ENCODE measurements around the gene TM4SF4.
A peak's percentile ranks its signal among the peaks of the same experiment; 100 is the strongest.

TM4SF4 gene

GRCh38 chr3:149535333-149535685, 60.8 kb downstream of the TM4SF4 start:
- peaks cover 7% of the 10 kb centered on the region for H3K79me1 ChIP-seq (ENCODE audit: low read length)
- no peak overlapping the region for H2AFZ ChIP-seq (ENCODE audit: insufficient read depth, low read length, poor library complexity)
- WGBS (ENCODE audit: extremely low coverage, insufficient coverage, insufficient read length), result no CpG with 5 or more reads among the region's 8 CpGs
- peaks cover 0 to 4% of the 10 kb centered on the region in 2 experiments for H3K36me3 ChIP-seq (ENCODE audit: control insufficient read depth in 1 of 2, insufficient read depth in 2 of 2, low read length in 2 of 2)
- H3K4ac ChIP-seq (ENCODE audit: low read depth, low read length), result no peak overlapping the region
- DNase-seq, result no peak
- H4K8ac ChIP-seq (ENCODE audit: low read depth, low read length), result no peak overlapping the region
- H2BK5ac ChIP-seq (ENCODE audit: low read depth, low read length, poor library complexity), result no peak overlapping the region
- H2AK5ac ChIP-seq (ENCODE audit: low read length), result no peak overlapping the region
- no peak overlapping the region for H2BK120ac ChIP-seq (ENCODE audit: insufficient read depth, low read length, poor library complexity)
- no peak overlapping the region for H3K27ac ChIP-seq (ENCODE audit: low read depth, low read length)
- no peaks in the 10 kb centered on the region for H3K9me3 ChIP-seq (ENCODE audit: insufficient read depth, low read depth, low read length)
- no peak overlapping the region for H4K91ac ChIP-seq (ENCODE audit: low read depth, low read length)
- no peak overlapping the region for H3K4me3 ChIP-seq (ENCODE audit: low read depth, low read length)
- H3K79me2 ChIP-seq (ENCODE audit: control insufficient read depth, insufficient read depth, low read length, poor library complexity), result peaks cover 3% of the 10 kb centered on the region
- H3K4me1 ChIP-seq (ENCODE audit: control insufficient read depth in 1 of 2, insufficient read depth in 2 of 2, low read length in 2 of 2), result peaks cover 7 to 23% of the 10 kb centered on the region in 2 experiments
- H3K14ac ChIP-seq (ENCODE audit: low read length), result no peak overlapping the region
- H2BK12ac ChIP-seq (ENCODE audit: low read length), result no peak overlapping the region
- H3K23ac ChIP-seq (ENCODE audit: low read length), result no peak overlapping the region
- no peak overlapping the region for H4K12ac ChIP-seq (ENCODE audit: low read depth, low read length)
- H3K4me2 ChIP-seq (ENCODE audit: low read length), result no peak overlapping the region
- H3K27me3 ChIP-seq (ENCODE audit: insufficient read depth, low read length), result no peaks in the 10 kb centered on the region
- no peak overlapping the region for H3K18ac ChIP-seq (ENCODE audit: low read length)
- H3K9ac ChIP-seq (ENCODE audit: low read length), result no peak overlapping the region

- Histone ChIP-seq H3K4me1 (ENCODE audit: control insufficient read depth in 1 of 2, insufficient read depth in 2 of 2, low read length in 2 of 2) (peaks cover 10 to 23% of the 10 kb centered on the region in 2 experiments), H2BK12ac (ENCODE audit: low read length) (peak overlapping the region; percentile 82), H3K36me3 (ENCODE audit: control insufficient read depth in 1 of 2, insufficient read depth in 2 of 2, low read length in 2 of 2) (peaks cover 0 to 7% of the 10 kb centered on the region in 2 experiments), H2BK120ac (ENCODE audit: insufficient read depth, low read length, poor library complexity) (peak overlapping the region; percentile 91), H3K18ac (ENCODE audit: low read length) (no peak overlapping the region), H2BK5ac (ENCODE audit: low read depth, low read length, poor library complexity) (peak overlapping the region; percentile 80), H3K27ac (ENCODE audit: low read depth, low read length) (peak overlapping the region; percentile 86), H3K79me2 (ENCODE audit: control insufficient read depth, insufficient read depth, low read length, poor library complexity) (peaks cover 4% of the 10 kb centered on the region), H3K9me3 (ENCODE audit: insufficient read depth, low read depth, low read length) (no peaks in the 10 kb centered on the region), H4K12ac (ENCODE audit: low read depth, low read length) (no peak overlapping the region), H2AFZ (ENCODE audit: insufficient read depth, low read length, poor library complexity) (no peak overlapping the region), H3K4me3 (ENCODE audit: low read depth, low read length) (no peak overlapping the region), H3K9ac (ENCODE audit: low read length) (no peak overlapping the region), H3K27me3 (ENCODE audit: insufficient read depth, low read length) (no peaks in the 10 kb centered on the region), H3K79me1 (ENCODE audit: low read length) (peaks cover 11% of the 10 kb centered on the region), H3K4me2 (ENCODE audit: low read length) (peak overlapping the region; percentile 42), H4K8ac (ENCODE audit: low read depth, low read length) (no peak overlapping the region), H3K4ac (ENCODE audit: low read depth, low read length) (no peak overlapping the region), H4K91ac (ENCODE audit: low read depth, low read length) (peak overlapping the region; percentile 57), H2AK5ac (ENCODE audit: low read length) (no peak overlapping the region), H3K14ac (ENCODE audit: low read length) (no peak overlapping the region), H3K23ac (ENCODE audit: low read length) (no peak overlapping the region)
- DNase-seq, result no peak
- no CpG with 5 or more reads among the region's 11 CpGs for WGBS (ENCODE audit: extremely low coverage, insufficient coverage, insufficient read length)
These were observed 61.9 kb downstream of the TM4SF4 start for GRCh38 chr3:149536429-149536828.

- no peak overlapping the region for H4K12ac ChIP-seq (ENCODE audit: low read depth, low read length)
- H3K27me3 ChIP-seq (ENCODE audit: insufficient read depth, low read length), result no peaks in the 10 kb centered on the region
- no peak overlapping the region for H3K4me3 ChIP-seq (ENCODE audit: low read depth, low read length)
- no peak overlapping the region for H4K91ac ChIP-seq (ENCODE audit: low read depth, low read length)
- H3K4ac ChIP-seq (ENCODE audit: low read depth, low read length), result no peak overlapping the region
- peaks cover 4 to 15% of the 10 kb centered on the region in 2 experiments for H3K36me3 ChIP-seq (ENCODE audit: control insufficient read depth in 1 of 2, insufficient read depth in 2 of 2, low read length in 2 of 2)
- H3K9ac ChIP-seq (ENCODE audit: low read length), result no peak overlapping the region
- H3K27ac ChIP-seq (ENCODE audit: low read depth, low read length), result no peak overlapping the region
- no peak overlapping the region for H2BK5ac ChIP-seq (ENCODE audit: low read depth, low read length, poor library complexity)
- DNase-seq, result no peak
- no peak overlapping the region for H3K18ac ChIP-seq (ENCODE audit: low read length)
- WGBS (ENCODE audit: extremely low coverage, insufficient coverage, insufficient read length), result no CpG with 5 or more reads among the region's 1 CpG
- H4K8ac ChIP-seq (ENCODE audit: low read depth, low read length), result no peak overlapping the region
- H3K79me1 ChIP-seq (ENCODE audit: low read length), result peaks cover 19% of the 10 kb centered on the region
- no peaks in the 10 kb centered on the region for H3K9me3 ChIP-seq (ENCODE audit: insufficient read depth, low read depth, low read length)
- H2AFZ ChIP-seq (ENCODE audit: insufficient read depth, low read length, poor library complexity), result no peak overlapping the region
- H3K4me2 ChIP-seq (ENCODE audit: low read length), result no peak overlapping the region
- peaks cover 10 to 30% of the 10 kb centered on the region in 2 experiments for H3K4me1 ChIP-seq (ENCODE audit: control insufficient read depth in 1 of 2, insufficient read depth in 2 of 2, low read length in 2 of 2)
- H3K23ac ChIP-seq (ENCODE audit: low read length), result no peak overlapping the region
- H2BK120ac ChIP-seq (ENCODE audit: insufficient read depth, low read length, poor library complexity), result no peak overlapping the region
- H2AK5ac ChIP-seq (ENCODE audit: low read length), result no peak overlapping the region
- H3K79me2 ChIP-seq (ENCODE audit: control insufficient read depth, insufficient read depth, low read length, poor library complexity), result peaks cover 2% of the 10 kb centered on the region
- no peak overlapping the region for H3K14ac ChIP-seq (ENCODE audit: low read length)
- H2BK12ac ChIP-seq (ENCODE audit: low read length), result no peak overlapping the region
These were observed 63.9 kb downstream of the TM4SF4 start for GRCh38 chr3:149538371-149538770.

GRCh38 chr3:149541091-149541491, 66.6 kb downstream of the TM4SF4 start:
- no peak overlapping the region for H3K4ac ChIP-seq (ENCODE audit: low read depth, low read length)
- no CpG with 5 or more reads among the region's 3 CpGs for WGBS (ENCODE audit: extremely low coverage, insufficient coverage, insufficient read length)

More at GRCh38 chr3:149541091-149541491, 66.6 kb downstream of the TM4SF4 start:
- H2BK5ac ChIP-seq (ENCODE audit: low read depth, low read length, poor library complexity), result peak overlapping the region; percentile 68
- H3K36me3 ChIP-seq (ENCODE audit: control insufficient read depth in 1 of 2, insufficient read depth in 2 of 2, low read length in 2 of 2), result peaks cover 4 to 11% of the 10 kb centered on the region in 2 experiments
- H3K79me2 ChIP-seq (ENCODE audit: control insufficient read depth, insufficient read depth, low read length, poor library complexity), result peaks cover 2% of the 10 kb centered on the region
- no peak overlapping the region for H3K23ac ChIP-seq (ENCODE audit: low read length)
- no peak overlapping the region for H4K8ac ChIP-seq (ENCODE audit: low read depth, low read length)
- H4K12ac ChIP-seq (ENCODE audit: low read depth, low read length), result no peak overlapping the region
- H3K4me2 ChIP-seq (ENCODE audit: low read length), result no peak overlapping the region
- H3K9ac ChIP-seq (ENCODE audit: low read length), result no peak overlapping the region
- H3K4me1 ChIP-seq (ENCODE audit: control insufficient read depth in 1 of 2, insufficient read depth in 2 of 2, low read length in 2 of 2), result peaks cover 7 to 26% of the 10 kb centered on the region in 2 experiments
- H4K91ac ChIP-seq (ENCODE audit: low read depth, low read length), result no peak overlapping the region
- no peak overlapping the region for H2AFZ ChIP-seq (ENCODE audit: insufficient read depth, low read length, poor library complexity)
- no peak overlapping the region for H2AK5ac ChIP-seq (ENCODE audit: low read length)
- H3K27ac ChIP-seq (ENCODE audit: low read depth, low read length), result no peak overlapping the region
- H3K79me1 ChIP-seq (ENCODE audit: low read length), result peaks cover 19% of the 10 kb centered on the region
- peak overlapping the region; percentile 83 for H2BK12ac ChIP-seq (ENCODE audit: low read length)
- peak in 1 of 2 donors; percentile 18 for DNase-seq
- no peak overlapping the region for H3K14ac ChIP-seq (ENCODE audit: low read length)
- H2BK120ac ChIP-seq (ENCODE audit: insufficient read depth, low read length, poor library complexity), result no peak overlapping the region
- H3K18ac ChIP-seq (ENCODE audit: low read length), result no peak overlapping the region
- no peak overlapping the region for H3K4me3 ChIP-seq (ENCODE audit: low read depth, low read length)
- no peaks in the 10 kb centered on the region for H3K27me3 ChIP-seq (ENCODE audit: insufficient read depth, low read length)
- no peaks in the 10 kb centered on the region for H3K9me3 ChIP-seq (ENCODE audit: insufficient read depth, low read depth, low read length)

All from trophoblast cell (in vitro differentiated cells and primary cell).